Activated T-helper 1 cell treated with anti-CD3 and anti-CD28 coated beads, Interleukin-12 subunit alpha, Interleukin-12 subunit beta, Interleukin-2, Interleukin-4 antibody, amounts not matched to agents 30 ng/mL and 10 ng/mL and 1 ng/mL, durations not matched to agents 14 hours and 24 hours and 36 hours (primary cell): ENCODE results near the gene SCYGR5. TPM values are rescaled to one million over a fixed set of nuclear protein-coding genes. Genes with fewer than 3 reads are reported as not detected.
"Not testable (repeated sequence)": the region's sequence is repeated elsewhere in the genome, so short reads cannot be mapped to it uniquely, and the experiment has no call there.

Source experiments
- DNase-seq: peaks from one replicate; pipeline ENCODE4 v3.0.0; 2021; ENCODE audit warnings: low spot score
- H3K27ac Mint-ChIP-seq: one replicate; pipeline ENCODE4 v1.8.0; 2021; ENCODE audit warnings: mild to moderate bottlenecking, mixed read lengths
- H3K27me3 Mint-ChIP-seq: one replicate; pipeline ENCODE4 v1.8.0; 2022; ENCODE audit warnings: mild to moderate bottlenecking, moderate library complexity, mixed read lengths; ENCODE audit not compliant: insufficient read depth
- H3K36me3 Mint-ChIP-seq: one replicate; pipeline ENCODE4 v1.8.0; 2021; ENCODE audit warnings: low read depth, mixed read lengths
- H3K4me1 Mint-ChIP-seq: one replicate; pipeline ENCODE4 v1.8.0; 2021; ENCODE audit warnings: low read depth, mixed read lengths
- H3K4me3 Mint-ChIP-seq: one replicate; pipeline ENCODE4 v1.8.0; 2021; ENCODE audit warnings: mild to moderate bottlenecking, moderate library complexity, mixed read lengths
- H3K9me3 Mint-ChIP-seq: one replicate; pipeline ENCODE4 v1.8.0; 2021; ENCODE audit warnings: mixed read lengths
- intact Hi-C: fragments of 100-400 bp; cut with micrococcal nuclease; formaldehyde crosslinking; loops from one replicate; pipeline ENCODE4 v1.15.1; 2024
- total RNA-seq: library from RNA; stranded (reverse); gene quantifications from 2 replicates; pipeline ENCODE4 v1.2.3, GENCODE V29; 2022

SCYGR5 gene, protein sequence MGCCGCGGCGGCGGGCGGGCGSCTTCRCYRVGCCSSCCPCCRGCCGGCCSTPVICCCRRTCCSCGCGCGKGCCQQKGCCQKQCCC
- not detected in 2 replicates for total RNA-seq

DNA sequence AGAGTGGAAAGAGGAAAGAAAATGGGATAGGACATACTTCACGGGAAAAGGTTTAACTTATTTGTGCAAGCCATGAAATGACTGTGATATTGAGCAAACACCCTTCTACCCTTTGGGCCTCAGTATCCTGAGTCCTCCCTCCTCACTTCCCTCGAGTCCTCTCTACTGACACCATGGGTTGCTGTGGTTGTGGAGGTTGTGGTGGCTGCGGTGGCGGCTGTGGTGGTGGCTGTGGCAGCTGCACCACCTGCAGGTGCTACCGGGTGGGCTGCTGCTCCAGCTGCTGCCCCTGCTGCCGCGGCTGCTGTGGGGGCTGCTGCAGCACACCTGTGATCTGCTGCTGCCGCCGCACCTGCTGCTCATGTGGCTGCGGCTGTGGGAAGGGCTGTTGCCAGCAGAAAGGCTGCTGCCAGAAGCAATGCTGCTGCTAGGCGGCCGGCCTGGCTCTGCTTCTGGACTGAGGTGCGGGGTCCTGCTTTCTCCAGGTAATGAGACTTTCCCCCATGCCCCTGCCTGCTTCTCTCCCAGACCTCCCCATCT, at the start of gene SCYGR5:
Gene SCYGR5, plus strand, starts transcription at position 174 of the 540 bp plus-strand sequence. Its CDS starts 0 bp downstream, at position 174.
- intact Hi-C loops, H3K27ac Mint-ChIP-seq, H3K36me3 Mint-ChIP-seq, H3K27me3 Mint-ChIP-seq, H3K4me1 Mint-ChIP-seq, H3K4me3 Mint-ChIP-seq, DNase-seq, H3K9me3 Mint-ChIP-seq: not testable (repeated sequence)

DNA sequence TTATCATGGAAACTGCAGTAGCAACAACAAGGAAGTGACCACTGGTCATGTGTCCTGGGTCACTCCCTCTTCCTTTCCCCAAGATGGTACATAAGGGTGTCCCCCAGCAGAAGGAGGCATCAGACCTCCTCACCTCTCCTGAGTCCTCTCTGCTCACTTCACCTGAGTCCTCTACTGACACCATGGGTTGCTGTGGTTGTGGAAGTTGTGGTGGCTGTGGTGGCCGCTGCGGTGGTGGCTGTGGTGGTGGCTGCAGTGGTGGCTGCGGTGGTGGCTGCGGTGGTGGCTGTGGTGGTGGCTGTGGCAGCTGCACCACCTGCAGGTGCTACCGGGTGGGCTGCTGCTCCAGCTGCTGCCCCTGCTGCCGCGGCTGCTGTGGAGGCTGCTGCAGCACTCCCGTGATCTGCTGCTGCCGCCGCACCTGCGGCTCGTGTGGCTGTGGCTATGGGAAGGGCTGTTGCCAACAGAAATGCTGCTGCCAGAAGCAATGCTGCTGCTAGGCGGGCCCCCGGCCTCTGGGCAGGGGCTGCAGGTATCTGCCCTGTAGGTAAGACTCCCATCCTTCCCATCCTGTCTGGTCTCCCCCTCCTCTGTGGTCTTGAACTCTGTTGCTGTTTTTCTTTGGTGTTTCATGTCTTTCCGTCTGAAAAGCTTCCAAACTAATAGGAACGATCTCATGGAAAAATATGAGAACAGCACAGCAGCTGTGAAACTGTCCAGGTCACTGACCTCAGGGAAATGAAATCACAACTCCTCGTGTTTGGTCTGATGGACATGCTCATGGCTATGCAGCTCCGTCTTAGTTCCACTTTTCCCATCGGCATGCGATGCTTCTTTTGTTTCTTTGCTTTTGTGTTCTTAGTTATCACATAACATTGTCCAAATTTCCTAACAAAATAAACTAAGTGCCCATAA, 49.0 kb upstream of the SCYGR5 start, which contains the start of gene SCYGR4:
Gene SCYGR4, plus strand, starts transcription at position 183 of the 915 bp plus-strand sequence. Its CDS starts 0 bp downstream, at position 183.
- no peak within 1 kb of the TSS for H3K27ac Mint-ChIP-seq
- H3K9me3 Mint-ChIP-seq = no peaks in the 10 kb centered on the region
- no peak for DNase-seq
- H3K36me3 Mint-ChIP-seq = no peaks in the 10 kb centered on the region
- H3K4me3 Mint-ChIP-seq = no peak within 1 kb of the TSS
- intact Hi-C loops = no loop called here
- H3K27me3 Mint-ChIP-seq = peaks cover 16% of the 10 kb centered on the region
- H3K4me1 Mint-ChIP-seq = no peaks in the 10 kb centered on the region

DNA sequence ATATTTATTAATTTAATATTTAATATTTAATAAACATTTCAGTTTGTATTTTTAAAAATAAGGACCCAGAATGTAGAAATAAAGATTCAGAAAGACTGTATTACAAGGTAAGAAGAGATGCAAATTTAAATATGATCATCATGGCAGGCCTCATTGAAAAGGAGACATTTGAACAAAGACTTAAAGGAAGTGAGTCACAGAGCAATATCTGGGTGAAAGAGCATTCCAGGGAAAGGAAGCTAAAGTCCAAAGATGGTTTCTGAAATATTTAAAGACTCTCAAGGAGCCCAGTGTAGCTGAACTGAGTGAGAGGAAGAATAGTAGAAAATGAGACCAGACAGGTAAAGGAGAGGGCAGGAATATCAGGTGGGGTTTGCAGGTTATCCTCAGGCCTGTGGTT, 43.4 kb upstream of the SCYGR5 start:
- intact Hi-C loops = no loop called here

DNA sequence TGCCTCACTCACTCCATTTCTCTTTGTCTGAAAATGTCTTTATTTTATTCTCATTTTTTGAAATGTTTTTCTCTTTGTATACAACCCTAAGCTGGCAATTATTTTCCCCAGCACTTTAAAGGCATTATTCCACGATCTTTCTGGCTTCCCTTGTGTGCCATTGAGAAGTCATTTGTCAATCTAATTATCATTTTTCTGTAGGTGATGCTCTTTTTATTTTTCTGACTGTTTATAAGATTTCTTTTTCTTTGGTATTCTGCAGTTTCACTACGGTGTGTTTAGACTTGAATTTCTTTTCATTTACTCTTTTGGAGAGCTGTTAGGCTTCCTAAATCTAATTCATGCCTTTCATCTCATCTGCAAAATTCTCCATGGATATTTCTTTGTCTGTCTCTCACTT, 41.2 kb upstream of the SCYGR5 start:
- Mint-ChIP-seq H3K27me3 (peaks cover 8% of the 10 kb centered on the region), H3K9me3 (no peaks in the 10 kb centered on the region), H3K4me1 (no peaks in the 10 kb centered on the region), H3K27ac (no peak overlapping the region), H3K36me3 (no peaks in the 10 kb centered on the region), H3K4me3 (no peak overlapping the region)
- DNase-seq = no peak
- intact Hi-C loops = no loop called here

More for the DNA sequence above, 43.4 kb upstream of the SCYGR5 start:
- Mint-ChIP-seq H3K4me1 (no peaks in the 10 kb centered on the region), H3K27me3 (peaks cover 7% of the 10 kb centered on the region), H3K36me3 (no peaks in the 10 kb centered on the region), H3K27ac (no peak overlapping the region), H3K9me3 (no peaks in the 10 kb centered on the region), H3K4me3 (no peak overlapping the region)
- no peak for DNase-seq

DNA sequence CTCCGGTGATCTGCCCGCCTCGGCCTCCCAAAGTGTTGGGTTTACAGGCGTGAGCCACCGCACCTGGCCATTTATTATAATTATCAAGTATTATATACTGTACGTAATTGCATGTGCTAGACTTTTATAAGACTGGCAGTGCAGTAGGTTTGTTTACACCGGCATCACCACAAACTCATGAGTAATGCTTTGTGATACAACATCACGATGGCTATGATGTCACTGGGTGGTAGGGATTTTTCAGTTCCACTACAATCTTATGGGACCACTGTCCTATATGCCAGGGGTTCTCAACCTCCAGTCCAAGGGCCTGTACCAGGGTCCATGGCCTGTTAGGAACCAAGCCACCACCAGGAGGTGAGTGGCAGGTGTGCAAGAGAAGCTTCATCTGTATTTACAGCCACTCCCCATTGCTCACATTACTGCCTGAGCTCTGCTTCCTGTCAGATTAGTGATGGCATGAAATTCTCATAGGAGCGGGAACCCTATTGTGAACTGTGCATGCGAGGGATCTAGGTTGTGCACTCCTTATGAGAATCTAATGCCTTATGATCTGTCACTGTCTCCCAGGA, 39.9 kb upstream of the SCYGR5 start:
- no peak for DNase-seq
- Mint-ChIP-seq H3K9me3 (no peaks in the 10 kb centered on the region), H3K36me3 (no peaks in the 10 kb centered on the region), H3K27ac (no peak overlapping the region), H3K27me3 (peaks cover 14% of the 10 kb centered on the region), H3K4me1 (no peaks in the 10 kb centered on the region), H3K4me3 (no peak overlapping the region)
- intact Hi-C loops = no loop called here

DNA sequence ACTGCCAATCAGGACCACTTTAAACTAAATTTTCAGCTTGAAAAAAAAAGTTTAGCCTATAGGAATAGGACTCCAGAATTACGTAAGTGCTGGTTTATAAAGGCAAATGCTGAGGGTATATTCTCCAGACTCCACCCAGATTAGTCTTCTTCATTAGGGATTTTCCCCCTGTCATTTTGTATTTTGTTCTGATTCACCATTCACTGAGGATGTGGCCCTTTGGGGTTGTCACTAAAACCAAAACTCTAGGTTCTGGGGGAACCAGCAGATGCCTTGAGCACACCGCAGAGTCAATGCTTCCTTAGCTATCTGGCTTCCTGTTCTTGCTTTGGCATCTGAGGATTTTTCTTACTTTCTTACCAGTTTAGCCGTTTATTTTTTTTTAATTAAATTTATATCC, 38.8 kb upstream of the SCYGR5 start:
- Mint-ChIP-seq H3K27ac (no peak overlapping the region), H3K4me3 (no peak overlapping the region), H3K36me3 (no peaks in the 10 kb centered on the region), H3K4me1 (no peaks in the 10 kb centered on the region), H3K9me3 (no peaks in the 10 kb centered on the region), H3K27me3 (peaks cover 16% of the 10 kb centered on the region)
- intact Hi-C loops = no loop called here
- DNase-seq = peak; percentile 3

DNA sequence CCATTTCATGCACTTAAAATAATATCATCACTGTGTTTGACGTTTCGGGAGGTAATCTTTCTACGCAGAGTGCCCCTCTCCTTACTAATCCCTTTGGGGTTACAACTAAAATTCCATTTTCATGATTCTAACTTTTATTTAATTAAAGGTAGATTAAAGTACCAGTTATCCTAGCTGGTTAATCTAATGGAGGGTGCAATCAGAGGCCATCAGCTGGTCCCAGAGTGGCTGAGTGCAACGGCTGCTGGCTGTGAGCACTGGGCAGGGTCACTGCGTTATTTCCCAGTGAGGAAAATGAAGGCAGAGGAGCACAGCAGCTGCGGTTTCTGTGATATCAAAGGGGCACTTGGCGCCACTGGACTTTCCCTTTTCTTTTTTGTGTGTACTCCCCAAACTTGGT, 37.2 kb upstream of the SCYGR5 start:
- H3K4me1 Mint-ChIP-seq = no peaks in the 10 kb centered on the region
- H3K9me3 Mint-ChIP-seq = no peaks in the 10 kb centered on the region
- H3K27me3 Mint-ChIP-seq = peaks cover 20% of the 10 kb centered on the region

DNA sequence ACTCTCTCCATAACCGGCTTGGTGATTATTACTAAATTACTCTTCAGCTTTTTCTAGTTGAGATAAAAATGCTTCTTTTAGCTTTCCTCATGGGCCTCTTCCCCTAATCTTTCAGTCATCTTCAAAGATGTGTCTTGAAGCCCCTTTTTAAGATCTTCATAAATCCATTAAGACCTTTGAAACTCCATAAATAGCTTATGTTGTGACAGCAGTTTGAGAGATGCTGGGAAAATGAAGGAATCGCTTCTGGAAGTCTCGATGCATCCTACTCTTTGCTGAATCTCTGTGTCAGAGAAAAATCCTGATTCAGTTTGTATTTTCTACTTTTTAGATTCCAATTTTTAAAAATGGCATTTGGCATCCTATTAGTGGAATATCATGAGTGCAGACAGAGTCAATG, 36.3 kb upstream of the SCYGR5 start:
- Mint-ChIP-seq H3K4me1 (no peaks in the 10 kb centered on the region), H3K27me3 (peaks cover 20% of the 10 kb centered on the region), H3K27ac (no peak overlapping the region), H3K9me3 (no peaks in the 10 kb centered on the region), H3K4me3 (no peak overlapping the region), H3K36me3 (no peaks in the 10 kb centered on the region)
- intact Hi-C loops = no loop called here
- DNase-seq = no peak

More for the DNA sequence above, 37.2 kb upstream of the SCYGR5 start:
- no peaks in the 10 kb centered on the region for H3K36me3 Mint-ChIP-seq
- intact Hi-C loops = no loop called here
- no peak overlapping the region for H3K4me3 Mint-ChIP-seq
- DNase-seq = no peak
- H3K27ac Mint-ChIP-seq = no peak overlapping the region

DNA sequence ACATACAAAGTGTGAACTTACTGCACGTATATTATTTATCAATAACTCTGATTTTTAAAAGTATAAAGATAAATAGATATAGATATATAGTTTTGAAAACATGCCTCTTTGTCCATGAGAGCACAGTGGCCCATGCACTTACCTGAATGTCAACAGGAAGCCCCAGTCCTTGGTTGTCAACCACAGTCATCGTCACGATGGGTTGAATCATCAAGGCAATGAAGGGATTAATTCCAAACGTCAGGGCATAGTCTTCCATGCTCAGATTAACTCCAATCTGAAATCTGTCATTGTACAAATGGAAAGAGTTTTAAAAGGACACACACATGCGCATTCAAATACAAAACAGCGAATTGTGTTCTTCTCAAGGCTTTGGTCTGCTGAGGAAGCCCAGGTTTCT, 33.8 kb upstream of the SCYGR5 start:
- no peak overlapping the region for H3K4me3 Mint-ChIP-seq
- no peak for DNase-seq
- intact Hi-C loops = no loop called here
- no peaks in the 10 kb centered on the region for H3K4me1 Mint-ChIP-seq
- no peaks in the 10 kb centered on the region for H3K9me3 Mint-ChIP-seq
- H3K27ac Mint-ChIP-seq = no peak overlapping the region
- no peaks in the 10 kb centered on the region for H3K36me3 Mint-ChIP-seq
- peaks cover 16% of the 10 kb centered on the region for H3K27me3 Mint-ChIP-seq

DNA sequence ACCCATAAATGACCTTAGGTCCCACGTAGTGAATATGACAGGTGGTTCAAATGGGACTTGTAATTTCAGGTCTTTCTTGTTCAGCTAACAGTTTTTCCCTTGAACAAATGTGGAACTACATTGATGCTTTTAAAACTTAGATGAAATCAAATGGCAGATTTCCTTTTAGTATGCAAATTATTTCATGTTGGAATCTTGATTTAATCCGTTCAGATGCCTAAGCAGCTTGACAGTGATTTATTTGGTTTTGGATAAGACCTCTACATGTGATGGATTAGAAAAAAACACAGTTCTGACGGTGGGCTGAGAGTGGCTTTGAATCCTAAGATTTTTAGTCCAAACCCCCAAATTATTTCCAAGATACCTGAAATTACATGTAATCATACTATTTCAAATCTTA, 32.4 kb upstream of the SCYGR5 start:
- H3K36me3 Mint-ChIP-seq = no peaks in the 10 kb centered on the region
- H3K9me3 Mint-ChIP-seq = no peaks in the 10 kb centered on the region
- peaks cover 16% of the 10 kb centered on the region for H3K27me3 Mint-ChIP-seq
- no peak overlapping the region for H3K4me3 Mint-ChIP-seq
- H3K4me1 Mint-ChIP-seq = no peaks in the 10 kb centered on the region
- no peak overlapping the region for H3K27ac Mint-ChIP-seq
- no peak for DNase-seq
- intact Hi-C loops = no loop called here

DNA sequence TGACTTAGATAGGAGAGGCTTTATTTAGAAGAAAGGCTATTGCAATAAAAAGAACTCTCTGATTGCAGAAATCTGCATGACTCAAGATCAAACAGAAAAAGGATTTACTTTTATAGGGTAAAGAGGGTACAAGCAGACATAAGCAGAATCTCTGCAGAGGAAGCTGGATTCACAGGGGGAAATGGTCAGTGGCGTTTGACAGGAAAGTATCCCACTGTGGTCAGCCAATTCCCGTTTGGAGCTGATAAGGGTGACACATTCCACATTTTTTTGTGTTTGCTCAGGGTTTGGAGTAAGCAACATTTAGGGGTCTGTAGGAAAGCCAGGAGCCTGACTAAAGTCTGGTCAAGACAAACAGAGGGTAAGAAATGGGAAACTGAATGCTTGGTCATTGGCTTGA, 23.9 kb upstream of the SCYGR5 start:
- Mint-ChIP-seq H3K9me3 (no peaks in the 10 kb centered on the region), H3K27ac (no peak overlapping the region), H3K27me3 (peaks cover 3% of the 10 kb centered on the region), H3K4me3 (no peak overlapping the region), H3K4me1 (no peaks in the 10 kb centered on the region), H3K36me3 (no peaks in the 10 kb centered on the region)
- intact Hi-C loops = no loop called here
- DNase-seq = no peak

DNA sequence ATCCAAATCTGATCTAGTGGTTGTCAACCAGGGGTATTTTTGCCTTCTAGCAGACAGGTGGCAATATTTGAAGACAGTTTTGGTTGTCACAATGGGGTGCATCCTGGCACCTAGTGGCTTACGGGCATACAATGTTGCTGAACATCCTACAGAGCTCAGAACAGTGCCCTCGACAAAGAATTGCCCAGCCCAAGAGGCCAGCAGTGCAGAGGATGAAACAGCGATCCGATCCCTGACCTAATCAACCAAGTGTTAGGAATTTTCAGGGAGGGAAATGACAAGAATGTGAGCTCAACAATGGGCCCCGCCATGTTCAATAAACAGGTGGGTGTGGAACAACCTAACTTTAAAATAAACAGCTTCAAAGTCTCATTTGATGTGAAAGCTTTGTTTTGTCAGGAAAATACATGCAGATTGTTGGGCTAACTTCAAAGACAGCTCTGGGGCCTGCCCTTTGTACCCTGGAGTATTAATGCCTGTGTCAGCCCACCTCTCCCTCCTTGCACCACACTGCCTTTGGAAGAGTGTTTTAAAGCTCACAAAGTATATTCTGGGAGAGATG, 22.5 kb upstream of the SCYGR5 start:
- Mint-ChIP-seq H3K27ac (no peak overlapping the region), H3K9me3 (no peaks in the 10 kb centered on the region), H3K27me3 (peaks cover 3% of the 10 kb centered on the region), H3K4me1 (no peaks in the 10 kb centered on the region), H3K36me3 (no peaks in the 10 kb centered on the region), H3K4me3 (no peak overlapping the region)
- intact Hi-C loops = no loop called here
- DNase-seq = no peak

DNA sequence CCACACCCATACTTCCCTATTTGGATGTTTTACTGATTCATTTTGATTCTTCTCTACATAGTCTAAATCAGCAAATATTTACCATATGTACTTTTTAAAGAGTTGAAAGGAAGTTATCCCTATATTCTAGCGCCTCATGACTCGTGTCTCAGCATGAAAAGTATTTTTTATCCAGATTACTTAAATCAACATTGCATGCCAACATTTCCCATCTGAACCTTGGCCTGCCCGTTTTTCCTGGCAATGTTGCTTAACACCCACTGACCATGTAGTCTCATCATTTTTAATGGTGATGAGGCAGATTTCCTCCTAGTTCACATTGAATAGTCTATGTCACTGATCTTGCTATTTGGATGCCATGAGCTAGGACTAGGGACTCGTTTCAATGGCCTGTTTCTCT, 13.2 kb upstream of the SCYGR5 start:
- Mint-ChIP-seq H3K27me3 (peaks cover 3% of the 10 kb centered on the region), H3K27ac (no peak overlapping the region), H3K36me3 (no peaks in the 10 kb centered on the region), H3K9me3 (no peaks in the 10 kb centered on the region), H3K4me1 (no peaks in the 10 kb centered on the region), H3K4me3 (no peak overlapping the region)
- no peak for DNase-seq
- intact Hi-C loops = loop anchor here (10.0 kb wide), 1 partner anchor 239 kb away; no protein-coding TSS in a partner anchor
